Calu3 (cell line): ENCODE measurements around the gene GRIK4. TPM values are rescaled to one million over a fixed set of nuclear protein-coding genes. Genes with fewer than 3 reads are reported as not detected.

ENCODE experiments used
- BruUV-seq: library from RNA; stranded (reverse); fragments of 400-500 nt; replicated peaks from 2 replicates; lab custom pipeline; 2021; lab: Mats Ljungman, UMichigan
- CTCF ChIA-PET: fragments of 300-600 bp; sonication (Branson Sonifier 250); formaldehyde crosslinking; loops from one replicate; lab custom pipeline; 2022; ENCODE audit warnings: antibody characterized with exemption; lab: Charles Lee
- DNase-seq: peaks from one replicate; pipeline ENCODE4 v3.0.0; 2022
- H3K27ac Mint-ChIP-seq: one replicate; pipeline ENCODE4 v1.8.0; 2022; ENCODE audit warnings: mixed read lengths; ENCODE audit not compliant: unreplicated experiment
- H3K27me3 Mint-ChIP-seq: one replicate; pipeline ENCODE4 v1.8.0; 2022; ENCODE audit warnings: mixed read lengths; ENCODE audit not compliant: unreplicated experiment
- H3K36me3 Mint-ChIP-seq: one replicate; pipeline ENCODE4 v1.8.0; 2022; ENCODE audit warnings: mild to moderate bottlenecking, moderate library complexity, mixed read lengths; ENCODE audit not compliant: insufficient read depth, unreplicated experiment
- H3K4me1 Mint-ChIP-seq: one replicate; pipeline ENCODE4 v1.8.0; 2022; ENCODE audit warnings: mild to moderate bottlenecking, low read depth, mixed read lengths; ENCODE audit not compliant: unreplicated experiment
- H3K4me3 Mint-ChIP-seq: one replicate; pipeline ENCODE4 v1.8.0; 2022; ENCODE audit warnings: mild to moderate bottlenecking, low read depth, moderate library complexity, mixed read lengths; ENCODE audit not compliant: unreplicated experiment
- H3K9me3 Mint-ChIP-seq: one replicate; pipeline ENCODE4 v1.8.0; 2022; ENCODE audit warnings: low read depth, mixed read lengths; ENCODE audit not compliant: unreplicated experiment
- CTCF ChIP-seq: fragments of 200-600 bp; IDR thresholded peaks from one replicate; pipeline ENCODE4 v1.8.0; 2022; ENCODE audit warnings: antibody characterized with exemption; ENCODE audit not compliant: unreplicated experiment
- intact Hi-C: fragments of 100-400 bp; cut with micrococcal nuclease; formaldehyde crosslinking; loops from one replicate; pipeline ENCODE4 v1.10.0; 2022; ENCODE audit not compliant: unreplicated experiment
- total RNA-seq: library from RNA; stranded (reverse); gene quantifications from 2 replicates; pipeline ENCODE4 v1.2.3, GENCODE V29; 2022

The GRIK4 gene
- total RNA-seq, 1 experiment from 2014 or later: not detected

GRCh38 chr11:120590472-120590871 is 78.9 kb downstream of the GRIK4 start:
- TF ChIP-seq CTCF: no peak
- Mint-ChIP-seq H3K27ac (no peak overlapping the region), H3K9me3 (no peaks in the 10 kb centered on the region), H3K36me3 (no peaks in the 10 kb centered on the region), H3K4me1 (no peaks in the 10 kb centered on the region), H3K27me3 (peaks cover 81% of the 10 kb centered on the region), H3K4me3 (no peak overlapping the region)
- no TSS peak for BruUV-seq
- CTCF ChIA-PET: interaction anchor here (0.6 kb wide), 1 partner anchor 9 kb away, joined by 3 read pairs; no protein-coding TSS in a partner anchor
- intact Hi-C loops: no loop called here
- no peak for DNase-seq

DNA sequence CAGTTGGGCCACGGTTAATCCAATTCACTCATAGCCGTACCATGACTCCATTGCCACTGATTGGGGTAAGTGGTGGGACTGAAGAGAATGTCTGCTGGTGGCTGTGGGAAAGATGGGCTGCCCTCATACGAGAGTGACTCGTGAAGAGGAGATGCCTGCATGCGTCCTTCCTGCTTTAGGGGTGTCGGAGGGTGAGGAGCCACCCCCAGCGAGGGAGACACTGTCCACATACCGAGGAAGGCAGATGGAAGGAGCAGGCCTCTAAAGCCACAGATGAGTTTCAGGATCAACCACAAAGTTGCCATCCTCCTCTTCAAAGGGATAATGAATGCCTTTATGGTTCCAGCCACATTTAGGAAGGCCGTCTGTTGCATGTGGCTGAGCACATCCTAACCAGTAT is 83.2 kb downstream of the GRIK4 start:
- H3K9me3 Mint-ChIP-seq: no peaks in the 10 kb centered on the region
- CTCF ChIA-PET: no interaction called here
- no peaks in the 10 kb centered on the region for H3K4me1 Mint-ChIP-seq
- no peak overlapping the region for H3K4me3 Mint-ChIP-seq
- intact Hi-C loops: no loop called here
- TF ChIP-seq CTCF: no peak
- peaks cover 64% of the 10 kb centered on the region for H3K27me3 Mint-ChIP-seq
- H3K36me3 Mint-ChIP-seq: no peaks in the 10 kb centered on the region
- no peak overlapping the region for H3K27ac Mint-ChIP-seq
- DNase-seq: no peak
- no TSS peak for BruUV-seq

- BruUV-seq: no TSS peak
- Mint-ChIP-seq H3K27me3 (peaks cover 64% of the 10 kb centered on the region), H3K27ac (no peak overlapping the region), H3K36me3 (no peaks in the 10 kb centered on the region), H3K4me3 (no peak overlapping the region), H3K9me3 (no peaks in the 10 kb centered on the region), H3K4me1 (no peaks in the 10 kb centered on the region)
- no peak for TF ChIP-seq CTCF
- intact Hi-C loops: no loop called here
- CTCF ChIA-PET: no interaction called here
- no peak for DNase-seq
Measured at GRCh38 chr11:120595557-120595956, 84.0 kb downstream of the GRIK4 start.

DNA sequence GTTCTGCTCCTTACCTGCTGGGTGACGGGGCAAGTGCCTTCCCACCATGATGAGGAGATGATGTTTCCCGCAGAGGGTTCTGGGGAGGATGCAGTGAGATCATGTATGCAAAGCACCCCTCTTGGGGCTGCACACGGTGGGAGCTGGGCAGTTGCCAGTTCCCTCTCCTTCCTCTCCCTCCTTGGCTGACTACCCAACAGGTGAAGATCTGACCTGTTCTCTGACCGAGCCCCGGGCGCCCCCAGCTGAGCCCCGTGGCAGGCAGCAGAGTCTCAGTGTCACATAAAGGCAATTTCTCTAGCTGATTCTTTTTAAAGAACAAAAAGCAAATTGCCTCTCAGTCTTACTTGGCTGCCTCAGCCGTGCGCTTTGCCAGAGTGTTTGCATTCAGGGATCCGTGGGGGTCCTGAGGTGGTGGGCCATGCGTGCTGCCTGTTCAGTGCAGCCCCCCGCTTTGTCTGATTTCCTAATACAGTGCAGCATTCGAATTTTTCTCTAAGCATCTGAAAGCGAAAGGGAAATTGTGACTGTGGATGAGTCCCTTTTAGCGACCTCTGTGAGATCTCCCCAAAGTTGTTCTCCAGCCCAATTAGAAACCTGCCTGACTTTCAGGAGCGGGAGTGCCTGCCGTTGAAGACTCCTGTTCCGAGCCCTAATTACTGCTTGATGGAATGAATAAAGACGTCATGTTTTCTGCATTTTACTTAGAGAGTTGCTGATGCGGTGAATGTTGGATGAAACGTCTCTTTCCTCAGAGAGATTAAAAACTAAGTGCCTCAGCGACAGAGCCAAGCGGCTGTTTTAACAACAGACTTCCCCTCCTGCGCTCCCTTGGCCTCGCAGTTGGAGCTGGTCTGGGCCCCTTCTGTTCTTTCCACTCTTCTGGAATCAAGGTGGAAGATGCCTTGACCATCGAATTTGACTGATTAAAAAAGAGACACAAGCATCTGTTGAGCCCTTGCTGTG is 86.0 kb downstream of the GRIK4 start:
- Mint-ChIP-seq H3K36me3 (no peaks in the 10 kb centered on the region), H3K4me1 (no peaks in the 10 kb centered on the region), H3K9me3 (no peaks in the 10 kb centered on the region), H3K27ac (no peak overlapping the region), H3K4me3 (no peak overlapping the region), H3K27me3 (peaks cover 63% of the 10 kb centered on the region)
- DNase-seq: no peak
- BruUV-seq: no TSS peak
- CTCF ChIA-PET: no interaction called here
- TF ChIP-seq CTCF: no peak
- intact Hi-C loops: no loop called here
